A549 (cell line): ENCODE data around the gene UST.

Source experiments
- EP300 ChIP-seq, 2 experiments: fragments of >200 bp; sonication (Bioruptor Twin); formaldehyde crosslinking; IDR thresholded peaks; 2 replicates in 1 of 2; 3 replicates in 1 of 2; pipeline ENCODE4 v1.6.1; 2016 to 2017
- MAFK ChIP-seq: fragments of 450-650 bp; IDR thresholded peaks from 2 replicates; pipeline ENCODE4 v1.6.1; 2014; ENCODE audit not compliant: partially characterized antibody
- MAX ChIP-seq: IDR thresholded peaks from 2 replicates; pipeline ENCODE4 v1.6.1; 2012
- POLR2A ChIP-seq: IDR thresholded peaks from 2 replicates; pipeline ENCODE4 v1.6.1; 2012; ENCODE audit warnings: mild to moderate bottlenecking, low read length
- TF ChIP-seq, protein P1 (sequence below): fragments of >200 bp; sonication (Bioruptor Twin); formaldehyde crosslinking; IDR thresholded peaks from 3 replicates; pipeline ENCODE4 v1.5.1; 2016

- TF ChIP-seq, protein P1, sequence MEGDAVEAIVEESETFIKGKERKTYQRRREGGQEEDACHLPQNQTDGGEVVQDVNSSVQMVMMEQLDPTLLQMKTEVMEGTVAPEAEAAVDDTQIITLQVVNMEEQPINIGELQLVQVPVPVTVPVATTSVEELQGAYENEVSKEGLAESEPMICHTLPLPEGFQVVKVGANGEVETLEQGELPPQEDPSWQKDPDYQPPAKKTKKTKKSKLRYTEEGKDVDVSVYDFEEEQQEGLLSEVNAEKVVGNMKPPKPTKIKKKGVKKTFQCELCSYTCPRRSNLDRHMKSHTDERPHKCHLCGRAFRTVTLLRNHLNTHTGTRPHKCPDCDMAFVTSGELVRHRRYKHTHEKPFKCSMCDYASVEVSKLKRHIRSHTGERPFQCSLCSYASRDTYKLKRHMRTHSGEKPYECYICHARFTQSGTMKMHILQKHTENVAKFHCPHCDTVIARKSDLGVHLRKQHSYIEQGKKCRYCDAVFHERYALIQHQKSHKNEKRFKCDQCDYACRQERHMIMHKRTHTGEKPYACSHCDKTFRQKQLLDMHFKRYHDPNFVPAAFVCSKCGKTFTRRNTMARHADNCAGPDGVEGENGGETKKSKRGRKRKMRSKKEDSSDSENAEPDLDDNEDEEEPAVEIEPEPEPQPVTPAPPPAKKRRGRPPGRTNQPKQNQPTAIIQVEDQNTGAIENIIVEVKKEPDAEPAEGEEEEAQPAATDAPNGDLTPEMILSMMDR = no peak
- TF ChIP-seq POLR2A (no peak), MAX (no peak), MAFK (no peak), EP300 (IDR thresholded peaks at IDR 0.05) (no peak)
These were observed 268.1 kb downstream of the UST start for GRCh38 chr6:149014631-149015534.
